Memory B cell (primary cell): ENCODE data around the gene BCAR1.

ENCODE experiments used
- ATAC-seq: fragments of 150-1000 bp; cut with Tn5 transposase; 2 replicates; pipeline ENCODE4 v1.10.0; 2021; ENCODE audit warnings: low read depth, mild to moderate bottlenecking, moderate library complexity
- DNase-seq, 2 donors: peaks; one replicate each; pipeline ENCODE4 v3.0.0; 2022; ENCODE audit warnings: low spot score in 2 of 2
- H3K27ac Mint-ChIP-seq: one replicate; pipeline ENCODE4 v1.8.0; 2022; ENCODE audit warnings: mild to moderate bottlenecking, moderate library complexity, mixed read lengths
- H3K27me3 Mint-ChIP-seq: one replicate; pipeline ENCODE4 v1.8.0; 2022; ENCODE audit warnings: mixed read lengths
- H3K36me3 Mint-ChIP-seq: one replicate; pipeline ENCODE4 v1.8.0; 2022; ENCODE audit warnings: mild to moderate bottlenecking, mixed read lengths
- H3K4me1 Mint-ChIP-seq: one replicate; pipeline ENCODE4 v1.8.0; 2022; ENCODE audit warnings: mixed read lengths
- H3K4me3 Mint-ChIP-seq: one replicate; pipeline ENCODE4 v1.8.0; 2022; ENCODE audit warnings: mild to moderate bottlenecking, moderate library complexity, mixed read lengths
- H3K9me3 Mint-ChIP-seq: one replicate; pipeline ENCODE4 v1.8.0; 2022; ENCODE audit warnings: mixed read lengths

The BCAR1 gene

GRCh38 chr16:75193730-75194444, 57.5 kb downstream of the BCAR1 start:
- no peaks in the 10 kb centered on the region for H3K36me3 Mint-ChIP-seq
- no peaks in the 10 kb centered on the region for H3K4me1 Mint-ChIP-seq

GRCh38 chr16:75193265-75193650, 58.2 kb downstream of the BCAR1 start:
- H3K36me3 Mint-ChIP-seq: no peaks in the 10 kb centered on the region
- H3K4me3 Mint-ChIP-seq: no peak overlapping the region

More at GRCh38 chr16:75193730-75194444, 57.5 kb downstream of the BCAR1 start:
- no peaks in the 10 kb centered on the region for H3K9me3 Mint-ChIP-seq
- no peak overlapping the region for H3K27ac Mint-ChIP-seq
- no peak for ATAC-seq
- no peak for DNase-seq
- no peak overlapping the region for H3K4me3 Mint-ChIP-seq
- H3K27me3 Mint-ChIP-seq: peaks cover 27% of the 10 kb centered on the region

GRCh38 chr16:75192606-75193264, 58.7 kb downstream of the BCAR1 start:
- H3K4me3 Mint-ChIP-seq: no peak overlapping the region
- no peaks in the 10 kb centered on the region for H3K36me3 Mint-ChIP-seq
- H3K4me1 Mint-ChIP-seq: no peaks in the 10 kb centered on the region
- DNase-seq: no peak
- peaks cover 27% of the 10 kb centered on the region for H3K27me3 Mint-ChIP-seq
- ATAC-seq: no peak
- H3K9me3 Mint-ChIP-seq: no peaks in the 10 kb centered on the region
- H3K27ac Mint-ChIP-seq: no peak overlapping the region

More at GRCh38 chr16:75193265-75193650, 58.2 kb downstream of the BCAR1 start:
- H3K27ac Mint-ChIP-seq: no peak overlapping the region
- H3K9me3 Mint-ChIP-seq: no peaks in the 10 kb centered on the region
- DNase-seq (no peak), ATAC-seq (no peak)
- peaks cover 30% of the 10 kb centered on the region for H3K27me3 Mint-ChIP-seq
- no peaks in the 10 kb centered on the region for H3K4me1 Mint-ChIP-seq

GRCh38 chr16:75189638-75190245, 61.7 kb downstream of the BCAR1 start:
- Mint-ChIP-seq H3K9me3 (no peaks in the 10 kb centered on the region), H3K4me3 (no peak overlapping the region), H3K36me3 (peaks cover 3% of the 10 kb centered on the region), H3K27ac (no peak overlapping the region), H3K4me1 (no peaks in the 10 kb centered on the region), H3K27me3 (peaks cover 23% of the 10 kb centered on the region)
- no peak for DNase-seq
- no peak for ATAC-seq

- Mint-ChIP-seq H3K4me3 (no peak overlapping the region), H3K27ac (no peak overlapping the region), H3K27me3 (peaks cover 25% of the 10 kb centered on the region), H3K9me3 (no peaks in the 10 kb centered on the region), H3K4me1 (no peaks in the 10 kb centered on the region), H3K36me3 (peaks cover 3% of the 10 kb centered on the region)
- DNase-seq (no peak), ATAC-seq (no peak)
Observed at GRCh38 chr16:75188832-75189477, 62.5 kb downstream of the BCAR1 start.

GRCh38 chr16:75181630-75182029, 69.8 kb downstream of the BCAR1 start:
- no peak overlapping the region for H3K4me3 Mint-ChIP-seq
- no peak overlapping the region for H3K27ac Mint-ChIP-seq
- peaks cover 3% of the 10 kb centered on the region for H3K4me1 Mint-ChIP-seq
- peaks cover 6% of the 10 kb centered on the region for H3K9me3 Mint-ChIP-seq
- DNase-seq (no peak), ATAC-seq (no peak)
- H3K36me3 Mint-ChIP-seq: peaks cover 4% of the 10 kb centered on the region
- H3K27me3 Mint-ChIP-seq: peaks cover 8% of the 10 kb centered on the region

GRCh38 chr16:75179208-75179607, 72.2 kb downstream of the BCAR1 start:
- no peak for DNase-seq
- peak; percentile 56 for ATAC-seq
- peaks cover 5% of the 10 kb centered on the region for H3K36me3 Mint-ChIP-seq
- peaks cover 3% of the 10 kb centered on the region for H3K4me1 Mint-ChIP-seq
- peak overlapping the region; percentile 59 for H3K4me3 Mint-ChIP-seq
- peaks cover 2% of the 10 kb centered on the region for H3K27me3 Mint-ChIP-seq
- peaks cover 12% of the 10 kb centered on the region for H3K9me3 Mint-ChIP-seq
- no peak overlapping the region for H3K27ac Mint-ChIP-seq
